ENCODE data around the gene SRPK2.

- TF ChIP-seq CTCF (conservative IDR thresholded peaks at IDR 0.05; ENCODE audit: low read depth, low read length) (no peak), EZH2 (IDR thresholded peaks at IDR 0.05; ENCODE audit: borderline replicate concordance, low read depth, low read length, poor library complexity, severe bottlenecking) (no peak)
Observed at GRCh38 chr7:105112440-105113418, 276.0 kb downstream of the SRPK2 start.
